ENCODE results near the gene EML4.

Gene EML4

GRCh38 chr2:42368817-42369531 is 199.8 kb downstream of the EML4 start:
- no peak for TF ChIP-seq CTCF (IDR thresholded peaks at IDR 0.05)
- no peak overlapping the region for H3K4me3 ChIP-seq (ENCODE audit: low read depth, low read length)

GRCh38 chr2:42369532-42370229 is 200.5 kb downstream of the EML4 start:
- Histone ChIP-seq H3K4me3 (ENCODE audit: low read depth, low read length) (no peak overlapping the region), H3K27ac (no peak overlapping the region), H2AFZ (no peak overlapping the region), H3K36me3 (ENCODE audit: control insufficient read depth, insufficient read depth, low read length) (no peaks in the 10 kb centered on the region), H3K4me1 (no peaks in the 10 kb centered on the region), H3K9me3 (ENCODE audit: control insufficient read depth, low read length) (no peaks in the 10 kb centered on the region), H3K4me2 (ENCODE audit: low read length) (no peak overlapping the region), H3K9ac (no peak overlapping the region), H3K79me2 (no peaks in the 10 kb centered on the region), H3K27me3 (ENCODE audit: control insufficient read depth, insufficient read depth, low read length) (no peaks in the 10 kb centered on the region)
- no peak for TF ChIP-seq CTCF (IDR thresholded peaks at IDR 0.05)

More at GRCh38 chr2:42368817-42369531, 199.8 kb downstream of the EML4 start:
- Histone ChIP-seq H3K4me2 (ENCODE audit: low read length) (no peak overlapping the region), H3K9ac (no peak overlapping the region), H3K27me3 (ENCODE audit: control insufficient read depth, insufficient read depth, low read length) (no peaks in the 10 kb centered on the region), H3K36me3 (ENCODE audit: control insufficient read depth, insufficient read depth, low read length) (no peaks in the 10 kb centered on the region), H3K79me2 (no peaks in the 10 kb centered on the region), H3K27ac (no peak overlapping the region), H3K9me3 (ENCODE audit: control insufficient read depth, low read length) (no peaks in the 10 kb centered on the region), H3K4me1 (no peaks in the 10 kb centered on the region), H2AFZ (no peak overlapping the region)

DNA sequence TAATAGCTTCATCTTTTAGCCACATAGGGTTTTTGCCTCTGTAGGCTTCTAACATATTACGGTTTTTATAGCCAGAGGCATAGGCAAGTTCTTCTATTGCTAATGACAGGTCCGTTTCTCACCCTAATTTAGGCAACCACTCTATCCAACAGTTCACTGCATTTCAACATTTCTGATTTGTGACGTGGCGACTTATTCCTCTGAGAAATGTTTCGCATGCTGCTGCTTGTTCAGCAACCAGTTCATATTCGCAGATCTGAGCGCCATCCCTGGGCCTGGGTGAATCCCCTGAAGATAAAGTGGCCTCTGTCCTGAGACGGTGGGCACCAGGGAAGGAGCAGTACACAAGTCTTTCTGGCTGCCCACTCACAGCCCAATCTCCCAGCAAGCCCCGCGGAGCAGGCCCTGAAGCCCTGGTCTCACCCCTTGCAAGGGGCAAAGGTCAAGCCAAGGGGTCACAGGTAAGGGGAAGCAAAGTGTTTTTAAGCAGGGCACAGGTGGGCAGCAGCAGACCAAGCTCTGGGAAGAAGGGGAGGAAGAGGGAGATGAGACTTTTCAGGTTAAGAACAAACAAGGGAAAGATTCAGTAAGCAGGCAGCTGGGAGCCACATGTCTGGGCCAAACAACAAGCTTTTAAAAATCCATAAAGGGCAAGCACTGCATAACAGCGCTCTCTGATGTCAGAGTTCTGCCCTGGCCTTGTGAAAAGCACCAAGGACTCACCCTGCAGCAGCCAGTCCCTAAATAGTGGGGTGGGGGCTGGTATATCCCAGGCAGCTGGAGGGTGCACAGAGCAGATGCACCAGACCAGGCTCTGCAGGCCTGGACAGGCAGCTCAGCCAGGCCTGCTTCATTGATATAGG is 202.7 kb downstream of the EML4 start:
- Histone ChIP-seq H2AFZ (peak overlapping the region; percentile 10), H3K4me3 (ENCODE audit: low read depth, low read length) (no peak overlapping the region), H3K4me2 (ENCODE audit: low read length) (no peak overlapping the region), H3K9me3 (ENCODE audit: control insufficient read depth, low read length) (no peaks in the 10 kb centered on the region), H3K79me2 (no peaks in the 10 kb centered on the region), H3K27ac (no peak overlapping the region), H3K27me3 (ENCODE audit: control insufficient read depth, insufficient read depth, low read length) (no peaks in the 10 kb centered on the region), H3K9ac (no peak overlapping the region), H3K4me1 (no peaks in the 10 kb centered on the region), H3K36me3 (ENCODE audit: control insufficient read depth, insufficient read depth, low read length) (no peaks in the 10 kb centered on the region)
- TF ChIP-seq CTCF (IDR thresholded peaks at IDR 0.05), result no peak

- no peaks in the 10 kb centered on the region for H3K4me1 ChIP-seq
- H3K4me2 ChIP-seq (ENCODE audit: low read length), result no peak overlapping the region
- no peaks in the 10 kb centered on the region for H3K36me3 ChIP-seq (ENCODE audit: control insufficient read depth, insufficient read depth, low read length)
- no peaks in the 10 kb centered on the region for H3K9me3 ChIP-seq (ENCODE audit: control insufficient read depth, low read length)
- H3K9ac ChIP-seq, result no peak overlapping the region
- no peak overlapping the region for H3K4me3 ChIP-seq (ENCODE audit: low read depth, low read length)
- no peaks in the 10 kb centered on the region for H3K79me2 ChIP-seq
- H3K27me3 ChIP-seq (ENCODE audit: control insufficient read depth, insufficient read depth, low read length), result no peaks in the 10 kb centered on the region
- TF ChIP-seq CTCF (IDR thresholded peaks at IDR 0.05), result no peak
- H2AFZ ChIP-seq, result no peak overlapping the region
- H3K27ac ChIP-seq, result no peak overlapping the region
Measured at GRCh38 chr2:42372474-42373200, 203.5 kb downstream of the EML4 start.
